ENCODE results near the gene BRD7. TPM values are rescaled to one million over a fixed set of nuclear protein-coding genes. Genes with fewer than 3 reads are reported as not detected.

BRD7 gene
- total and polyA plus RNA-seq, 2 experiments from 2014 or later: 51.2 to 51.3 TPM

DNA sequence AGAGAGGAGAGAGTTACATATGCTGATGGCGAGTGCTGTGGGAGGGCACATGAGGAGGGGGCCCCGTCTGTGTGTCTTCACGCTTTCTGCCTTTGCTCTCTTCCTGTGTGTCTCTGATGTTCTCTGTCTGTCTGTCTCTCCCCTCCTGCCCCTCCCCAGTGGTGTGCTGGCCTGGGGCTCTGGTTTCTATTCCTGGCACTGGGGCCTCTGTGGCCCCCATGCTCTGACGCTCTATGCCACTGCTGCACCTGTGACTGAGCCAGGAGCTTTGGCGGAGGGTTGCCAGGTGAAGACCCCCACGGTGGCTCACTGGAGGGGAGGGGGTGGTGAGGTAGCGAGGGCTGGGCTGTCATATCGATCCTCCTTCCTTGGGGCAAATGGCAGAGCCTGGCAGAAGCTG lies 24.6 kb upstream of the BRD7 start:
- Histone ChIP-seq H3K9me2 (replicated peaks; ENCODE audit: insufficient read depth) (no peaks in the 10 kb centered on the region), H3K4me1 (ENCODE audit: insufficient read depth) (peaks cover 9% of the 10 kb centered on the region), H3K79me2 (no peaks in the 10 kb centered on the region), H3K27ac (no peak overlapping the region), H3K9me3 (ENCODE audit: low read depth) (no peaks in the 10 kb centered on the region), H3K4me3 (no peak overlapping the region), H3K36me3 (replicated peaks; ENCODE audit: insufficient read depth, low read depth) (no peaks in the 10 kb centered on the region), H2AFZ (no peak overlapping the region), H3K4me2 (no peak overlapping the region), H4K20me1 (ENCODE audit: insufficient read depth, poor library complexity, severe bottlenecking) (no peaks in the 10 kb centered on the region), H3K27me3 (no peaks in the 10 kb centered on the region)
- TF ChIP-seq EZH2 (IDR thresholded peaks at IDR 0.05; ENCODE audit: borderline replicate concordance): no peak
- TF ChIP-seq, protein P1, sequence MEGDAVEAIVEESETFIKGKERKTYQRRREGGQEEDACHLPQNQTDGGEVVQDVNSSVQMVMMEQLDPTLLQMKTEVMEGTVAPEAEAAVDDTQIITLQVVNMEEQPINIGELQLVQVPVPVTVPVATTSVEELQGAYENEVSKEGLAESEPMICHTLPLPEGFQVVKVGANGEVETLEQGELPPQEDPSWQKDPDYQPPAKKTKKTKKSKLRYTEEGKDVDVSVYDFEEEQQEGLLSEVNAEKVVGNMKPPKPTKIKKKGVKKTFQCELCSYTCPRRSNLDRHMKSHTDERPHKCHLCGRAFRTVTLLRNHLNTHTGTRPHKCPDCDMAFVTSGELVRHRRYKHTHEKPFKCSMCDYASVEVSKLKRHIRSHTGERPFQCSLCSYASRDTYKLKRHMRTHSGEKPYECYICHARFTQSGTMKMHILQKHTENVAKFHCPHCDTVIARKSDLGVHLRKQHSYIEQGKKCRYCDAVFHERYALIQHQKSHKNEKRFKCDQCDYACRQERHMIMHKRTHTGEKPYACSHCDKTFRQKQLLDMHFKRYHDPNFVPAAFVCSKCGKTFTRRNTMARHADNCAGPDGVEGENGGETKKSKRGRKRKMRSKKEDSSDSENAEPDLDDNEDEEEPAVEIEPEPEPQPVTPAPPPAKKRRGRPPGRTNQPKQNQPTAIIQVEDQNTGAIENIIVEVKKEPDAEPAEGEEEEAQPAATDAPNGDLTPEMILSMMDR (IDR thresholded peaks at IDR 0.05; ENCODE audit: poor library complexity): no peak
- no peak for TF ChIP-seq EZH2phosphoT487 (IDR thresholded peaks at IDR 0.05; ENCODE audit: low read depth, severe bottlenecking, unreplicated experiment)
- WGBS (ENCODE audit: low lambda C conversion rate, missing lambda C conversion rate): 76% methylated on average over 8 of the region's 8 CpGs
- no peak for DNase-seq (ENCODE audit: low spot score)

DNA sequence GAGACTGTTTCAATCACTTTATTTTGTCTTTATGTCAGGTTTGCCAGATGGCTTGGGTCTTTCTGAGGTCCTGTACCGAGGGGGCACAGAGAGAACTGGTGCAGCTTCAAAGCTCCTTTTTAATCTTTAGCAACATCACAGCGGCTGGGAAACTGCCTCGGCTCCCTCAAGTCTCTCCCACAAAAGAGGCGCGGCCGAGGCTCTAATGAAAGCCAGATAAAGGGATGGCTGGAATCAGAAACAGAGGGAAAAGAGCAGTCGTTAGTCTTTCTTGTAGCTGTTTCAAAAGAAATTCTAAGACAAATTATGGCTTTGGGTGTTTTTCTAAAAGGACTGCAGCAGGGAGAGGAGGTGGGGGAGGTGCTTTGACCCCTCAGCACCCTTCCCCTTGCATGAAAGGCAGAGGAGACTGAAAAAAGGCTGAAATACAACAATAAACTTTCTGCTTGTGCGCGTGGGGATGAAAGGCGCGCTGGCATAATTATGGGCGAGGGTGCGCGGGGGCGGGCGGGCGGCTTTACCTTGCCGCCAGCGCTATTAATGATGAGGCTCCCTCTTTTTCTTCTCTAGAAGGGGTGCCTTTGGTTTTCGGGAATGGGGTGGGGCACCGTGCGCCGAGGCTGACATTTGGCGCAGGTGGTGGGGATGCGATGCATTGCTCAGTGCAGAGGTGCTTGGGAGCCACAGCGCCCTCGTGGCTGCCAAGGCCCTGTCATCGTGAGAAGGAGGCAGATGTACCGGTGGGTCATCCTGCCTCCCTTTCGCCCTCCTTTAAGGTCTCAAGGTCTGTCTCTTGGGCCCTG lies 22.3 kb upstream of the BRD7 start:
- TF ChIP-seq EZH2 (IDR thresholded peaks at IDR 0.05; ENCODE audit: borderline replicate concordance): no peak
- no peak for TF ChIP-seq EZH2phosphoT487 (IDR thresholded peaks at IDR 0.05; ENCODE audit: low read depth, severe bottlenecking, unreplicated experiment)
- TF ChIP-seq, protein P1 (IDR thresholded peaks at IDR 0.05; ENCODE audit: poor library complexity): no peak
- peak overlapping the region; percentile 58 for H3K27ac ChIP-seq
- no peak overlapping the region for H3K4me3 ChIP-seq
- 56% methylated on average over 28 of the region's 30 CpGs for whole genome bisulfite sequencing (ENCODE audit: low lambda C conversion rate, missing lambda C conversion rate)
- H4K20me1 ChIP-seq (ENCODE audit: insufficient read depth, poor library complexity, severe bottlenecking): no peaks in the 10 kb centered on the region
- no peak overlapping the region for H3K4me2 ChIP-seq
- no peak for DNase-seq (ENCODE audit: low spot score)
- H3K9me3 ChIP-seq (ENCODE audit: low read depth): no peaks in the 10 kb centered on the region
- H3K79me2 ChIP-seq: no peaks in the 10 kb centered on the region
- no peaks in the 10 kb centered on the region for H3K36me3 ChIP-seq (replicated peaks; ENCODE audit: insufficient read depth, low read depth)
- H2AFZ ChIP-seq: peak overlapping the region; percentile 31
- H3K9me2 ChIP-seq (replicated peaks; ENCODE audit: insufficient read depth): no peaks in the 10 kb centered on the region
- H3K4me1 ChIP-seq (ENCODE audit: insufficient read depth): peaks cover 9% of the 10 kb centered on the region
- H3K27me3 ChIP-seq: no peaks in the 10 kb centered on the region

DNA sequence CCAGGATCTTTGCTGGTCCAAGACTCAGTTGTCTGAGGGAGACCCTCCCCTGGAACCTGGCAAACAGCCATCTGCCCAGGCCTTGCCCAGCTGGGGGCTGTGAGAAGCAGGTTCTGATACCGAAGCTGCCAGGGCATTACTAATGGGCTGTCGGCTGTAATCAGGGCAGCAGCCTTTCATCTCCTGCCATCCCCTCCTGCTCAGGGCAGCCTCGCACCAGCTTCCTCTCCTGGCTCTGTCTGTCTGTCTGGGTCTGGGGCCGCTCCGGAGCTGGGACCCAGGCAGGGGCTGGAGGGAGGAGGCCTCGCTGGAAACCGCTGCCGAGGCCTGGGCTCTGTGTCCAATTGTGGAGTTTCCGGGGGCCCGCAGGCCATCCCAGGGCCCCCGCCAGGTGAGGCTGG lies 21.6 kb upstream of the BRD7 start:
- no peak overlapping the region for H3K4me3 ChIP-seq
- H3K4me2 ChIP-seq: no peak overlapping the region
- no peaks in the 10 kb centered on the region for H3K27me3 ChIP-seq
- no peaks in the 10 kb centered on the region for H3K9me2 ChIP-seq (replicated peaks; ENCODE audit: insufficient read depth)
- H3K27ac ChIP-seq: peak overlapping the region; percentile 58
- H3K4me1 ChIP-seq (ENCODE audit: insufficient read depth): peaks cover 9% of the 10 kb centered on the region
- H3K79me2 ChIP-seq: no peaks in the 10 kb centered on the region
- WGBS (ENCODE audit: low lambda C conversion rate, missing lambda C conversion rate): 62% methylated on average over 11 of the region's 11 CpGs
- no peak overlapping the region for H2AFZ ChIP-seq
- H3K36me3 ChIP-seq (replicated peaks; ENCODE audit: insufficient read depth, low read depth): no peaks in the 10 kb centered on the region
- DNase-seq (ENCODE audit: low spot score): no peak
- no peaks in the 10 kb centered on the region for H4K20me1 ChIP-seq (ENCODE audit: insufficient read depth, poor library complexity, severe bottlenecking)
- TF ChIP-seq EZH2 (IDR thresholded peaks at IDR 0.05; ENCODE audit: borderline replicate concordance) (no peak), EZH2phosphoT487 (IDR thresholded peaks at IDR 0.05; ENCODE audit: low read depth, severe bottlenecking, unreplicated experiment) (no peak)
- TF ChIP-seq, protein P1 (IDR thresholded peaks at IDR 0.05; ENCODE audit: poor library complexity): no peak
- no peaks in the 10 kb centered on the region for H3K9me3 ChIP-seq (ENCODE audit: low read depth)
